ENCODE measurements around the gene SGCB. TPM values are rescaled to one million over a fixed set of nuclear protein-coding genes. Genes with fewer than 3 reads are reported as not detected.

Gene SGCB
- total RNA-seq, 3 donors from 2014 or later: 23.8 to 80.1 (median 24.2) TPM

Other genes with a start within 250 kb of the SGCB start
- 10 to 100 TPM; 31.1 to 72.4 (median 39.0) TPM for gene DCUN1D4, start 195.1 kb downstream of the SGCB start, total RNA-seq
- 10 to 100 TPM in 2 of 3 donors, 1 to 10 TPM in 1; 5.4 to 22.6 (median 14.0) TPM for gene LRRC66, start 17.9 kb downstream of the SGCB start, total RNA-seq
- 10 to 100 TPM in 1 of 3 donors, 1 to 10 TPM in 2; 8.4 to 15.5 (median 8.7) TPM for gene SPATA18, start 13.0 kb upstream of the SGCB start, total RNA-seq

All from mucosa of descending colon (tissue), 3 donors.